ENCODE results near the gene NHS.

The NHS gene

DNA sequence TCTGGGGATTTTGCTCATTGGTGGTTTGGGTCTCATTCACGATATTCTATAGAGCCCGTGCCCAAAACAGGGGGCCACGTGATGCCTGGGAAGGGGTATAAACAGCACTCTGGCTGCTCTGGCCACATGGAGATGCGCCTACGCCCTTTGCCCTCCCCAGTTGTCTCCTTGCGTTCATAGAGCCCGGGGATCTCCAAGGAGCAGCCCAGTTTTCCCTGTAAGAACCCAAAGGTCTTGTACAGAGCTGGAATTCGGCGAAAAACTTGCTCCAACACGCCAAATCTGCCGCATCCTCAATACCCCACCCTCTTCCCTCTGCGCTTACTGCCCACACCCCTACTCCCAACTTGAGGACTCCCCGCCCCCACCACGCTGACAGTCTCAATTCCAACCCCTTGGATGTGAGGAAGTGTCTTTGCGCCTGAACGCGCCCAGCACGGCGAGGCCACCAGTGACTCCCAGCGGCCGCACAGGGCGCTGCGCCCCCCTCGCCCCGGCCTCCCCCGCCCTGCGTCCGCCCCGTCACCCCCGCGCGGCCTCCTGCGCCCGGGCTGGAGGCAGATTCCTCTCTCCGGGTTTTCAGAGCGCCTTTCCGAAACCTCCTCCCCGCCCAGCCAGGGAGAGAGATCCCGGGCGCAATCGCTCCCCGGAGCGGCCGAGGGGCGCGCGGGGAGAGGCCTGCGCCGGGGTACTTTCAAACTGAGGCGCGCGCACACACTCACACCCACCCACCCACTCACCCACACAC is at the start of gene NHS:
NHS (plus strand) TSS at position 582 of the 748 bp plus-strand sequence. CDS start 558 bp downstream, outside the sequence.
- H3K27ac Mint-ChIP-seq = no peak within 1 kb of the TSS
- no peaks in the 10 kb centered on the region for H3K36me3 Mint-ChIP-seq (ENCODE audit: low read depth)
- no peak within 1 kb of the TSS for H3K4me3 Mint-ChIP-seq
- peaks cover 2% of the 10 kb centered on the region for H3K4me1 Mint-ChIP-seq (ENCODE audit: low read depth)
- H3K9me3 Mint-ChIP-seq = no peaks in the 10 kb centered on the region
- H3K27me3 Mint-ChIP-seq (ENCODE audit: low read depth) = peaks cover 29% of the 10 kb centered on the region

GRCh38 chrX:17328837-17329236 is 46.2 kb upstream of the NHS start:
- no peak overlapping the region for H3K27ac Mint-ChIP-seq
- H3K9me3 Mint-ChIP-seq = no peaks in the 10 kb centered on the region
- no peaks in the 10 kb centered on the region for H3K27me3 Mint-ChIP-seq (ENCODE audit: low read depth)
- H3K36me3 Mint-ChIP-seq (ENCODE audit: low read depth) = no peaks in the 10 kb centered on the region
- no peak overlapping the region for H3K4me3 Mint-ChIP-seq
- H3K4me1 Mint-ChIP-seq (ENCODE audit: low read depth) = no peaks in the 10 kb centered on the region

- H3K36me3 Mint-ChIP-seq (ENCODE audit: low read depth) = no peaks in the 10 kb centered on the region
- H3K27ac Mint-ChIP-seq = no peak overlapping the region
- no peaks in the 10 kb centered on the region for H3K9me3 Mint-ChIP-seq
- H3K4me3 Mint-ChIP-seq = no peak overlapping the region
- H3K27me3 Mint-ChIP-seq (ENCODE audit: low read depth) = no peaks in the 10 kb centered on the region
- H3K4me1 Mint-ChIP-seq (ENCODE audit: low read depth) = no peaks in the 10 kb centered on the region
Measured at GRCh38 chrX:17336377-17336776, 38.6 kb upstream of the NHS start.

DNA sequence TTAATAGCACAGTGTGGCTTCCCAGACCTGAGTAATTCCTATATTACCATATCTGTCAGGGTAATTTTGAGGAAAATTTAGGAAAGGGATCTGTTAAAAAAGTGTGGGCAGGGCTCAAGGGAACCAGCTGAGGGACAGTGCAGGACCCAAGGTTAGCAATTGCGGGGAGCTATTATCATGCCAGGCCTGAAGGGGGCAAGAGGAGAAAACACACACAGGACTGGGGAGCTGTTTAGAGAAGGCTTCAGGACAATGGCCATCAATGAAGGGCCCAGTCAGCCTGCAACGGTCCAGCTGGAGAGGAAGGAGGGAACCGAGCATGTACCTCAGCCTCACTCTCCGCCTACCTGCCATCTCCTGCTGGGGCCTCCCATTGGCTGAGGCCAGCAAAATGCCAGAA is 19.0 kb upstream of the NHS start:
- Mint-ChIP-seq H3K4me1 (ENCODE audit: low read depth) (no peaks in the 10 kb centered on the region), H3K36me3 (ENCODE audit: low read depth) (no peaks in the 10 kb centered on the region), H3K9me3 (no peaks in the 10 kb centered on the region), H3K27ac (no peak overlapping the region), H3K27me3 (ENCODE audit: low read depth) (no peaks in the 10 kb centered on the region), H3K4me3 (no peak overlapping the region)

- Mint-ChIP-seq H3K4me1 (ENCODE audit: low read depth) (no peaks in the 10 kb centered on the region), H3K36me3 (ENCODE audit: low read depth) (no peaks in the 10 kb centered on the region), H3K27me3 (ENCODE audit: low read depth) (no peaks in the 10 kb centered on the region), H3K4me3 (no peak overlapping the region), H3K9me3 (no peaks in the 10 kb centered on the region), H3K27ac (no peak overlapping the region)
Measured at GRCh38 chrX:17359500-17359899, 15.5 kb upstream of the NHS start.

DNA sequence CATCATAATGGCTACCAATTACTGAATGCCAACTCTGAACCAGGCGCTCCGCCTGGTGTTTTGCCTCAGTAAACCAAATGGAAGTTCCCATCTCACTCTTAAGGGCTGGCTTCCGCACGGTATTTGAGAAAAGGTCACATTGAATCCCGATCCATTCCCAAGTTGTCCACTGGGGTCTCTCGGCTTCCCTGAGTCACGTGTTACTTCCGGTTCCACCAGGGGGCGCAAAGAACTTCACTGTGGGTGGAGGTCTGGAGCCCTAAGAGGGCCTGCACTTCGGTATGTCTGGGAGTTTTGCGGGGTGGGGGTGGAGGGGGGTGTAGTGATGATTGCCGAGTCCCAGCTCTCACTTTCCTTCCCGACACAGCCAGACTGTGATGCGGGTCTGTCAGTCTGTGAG is 13.4 kb upstream of the NHS start:
- no peaks in the 10 kb centered on the region for H3K4me1 Mint-ChIP-seq (ENCODE audit: low read depth)
- H3K27me3 Mint-ChIP-seq (ENCODE audit: low read depth) = no peaks in the 10 kb centered on the region
- no peak overlapping the region for H3K4me3 Mint-ChIP-seq
- no peak overlapping the region for H3K27ac Mint-ChIP-seq
- no peaks in the 10 kb centered on the region for H3K36me3 Mint-ChIP-seq (ENCODE audit: low read depth)
- no peaks in the 10 kb centered on the region for H3K9me3 Mint-ChIP-seq

GRCh38 chrX:17368002-17368401 is 7.0 kb upstream of the NHS start:
- Mint-ChIP-seq H3K4me3 (no peak overlapping the region), H3K36me3 (ENCODE audit: low read depth) (no peaks in the 10 kb centered on the region), H3K9me3 (no peaks in the 10 kb centered on the region), H3K27ac (no peak overlapping the region), H3K4me1 (ENCODE audit: low read depth) (no peaks in the 10 kb centered on the region), H3K27me3 (ENCODE audit: low read depth) (peaks cover 3% of the 10 kb centered on the region)

- H3K9me3 Mint-ChIP-seq = no peaks in the 10 kb centered on the region
- H3K27ac Mint-ChIP-seq = no peak overlapping the region
- H3K4me3 Mint-ChIP-seq = no peak overlapping the region
- no peaks in the 10 kb centered on the region for H3K36me3 Mint-ChIP-seq (ENCODE audit: low read depth)
- no peaks in the 10 kb centered on the region for H3K4me1 Mint-ChIP-seq (ENCODE audit: low read depth)
- H3K27me3 Mint-ChIP-seq (ENCODE audit: low read depth) = peaks cover 12% of the 10 kb centered on the region
Measured at GRCh38 chrX:17369309-17369708, 5.7 kb upstream of the NHS start.

- Mint-ChIP-seq H3K36me3 (ENCODE audit: low read depth) (no peaks in the 10 kb centered on the region), H3K9me3 (no peaks in the 10 kb centered on the region), H3K4me1 (ENCODE audit: low read depth) (no peaks in the 10 kb centered on the region), H3K4me3 (no peak overlapping the region), H3K27me3 (ENCODE audit: low read depth) (peaks cover 18% of the 10 kb centered on the region), H3K27ac (no peak overlapping the region)
Measured at GRCh38 chrX:17370191-17370590, 4.8 kb upstream of the NHS start.

DNA sequence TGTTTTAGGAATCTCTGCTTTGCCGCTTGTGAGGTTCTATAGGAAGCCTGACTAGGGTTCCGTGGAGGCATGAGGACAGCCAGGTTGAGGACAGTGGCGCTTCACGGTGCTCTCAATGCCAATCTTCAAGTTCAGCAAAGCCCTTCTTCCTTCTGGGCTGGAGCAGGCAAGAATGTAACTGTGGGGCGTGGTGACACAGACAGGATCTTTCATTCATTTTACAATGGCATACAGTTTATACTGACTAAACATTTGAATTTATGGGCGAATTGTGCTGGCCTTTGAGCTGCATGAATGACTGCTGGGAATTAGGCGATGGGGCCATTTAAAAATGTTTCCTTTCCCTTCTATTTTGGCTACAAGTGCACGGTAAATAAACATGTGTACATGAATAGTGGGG is 2.9 kb upstream of the NHS start:
- H3K27me3 Mint-ChIP-seq (ENCODE audit: low read depth) = peaks cover 18% of the 10 kb centered on the region
- no peaks in the 10 kb centered on the region for H3K9me3 Mint-ChIP-seq
- no peak overlapping the region for H3K27ac Mint-ChIP-seq
- H3K36me3 Mint-ChIP-seq (ENCODE audit: low read depth) = no peaks in the 10 kb centered on the region
- no peak overlapping the region for H3K4me3 Mint-ChIP-seq
- no peaks in the 10 kb centered on the region for H3K4me1 Mint-ChIP-seq (ENCODE audit: low read depth)

- H3K4me1 Mint-ChIP-seq (ENCODE audit: low read depth) = peaks cover 2% of the 10 kb centered on the region
- H3K36me3 Mint-ChIP-seq (ENCODE audit: low read depth) = no peaks in the 10 kb centered on the region
- peaks cover 27% of the 10 kb centered on the region for H3K27me3 Mint-ChIP-seq (ENCODE audit: low read depth)
- no peak overlapping the region for H3K27ac Mint-ChIP-seq
- H3K4me3 Mint-ChIP-seq = no peak overlapping the region
- H3K9me3 Mint-ChIP-seq = no peaks in the 10 kb centered on the region
Measured at GRCh38 chrX:17373337-17373736, 1.7 kb upstream of the NHS start.

DNA sequence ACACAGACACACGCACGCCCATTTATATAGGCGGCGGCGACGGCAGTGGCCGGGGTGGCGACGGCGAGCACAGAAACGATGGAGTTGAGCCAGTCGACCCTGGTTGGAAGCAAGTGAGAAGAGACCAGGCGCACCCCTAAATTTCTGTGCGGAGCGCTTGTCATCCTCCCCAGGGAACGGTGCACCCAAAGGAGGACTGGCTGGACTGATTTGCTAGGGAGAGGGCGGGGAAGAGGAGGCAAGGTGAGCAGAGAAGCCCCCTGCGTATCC is 302 bp downstream of the NHS start:
- Mint-ChIP-seq H3K4me3 (no peak overlapping the region), H3K27me3 (ENCODE audit: low read depth) (peaks cover 29% of the 10 kb centered on the region), H3K27ac (no peak overlapping the region), H3K9me3 (no peaks in the 10 kb centered on the region), H3K4me1 (ENCODE audit: low read depth) (peaks cover 2% of the 10 kb centered on the region), H3K36me3 (ENCODE audit: low read depth) (no peaks in the 10 kb centered on the region)

DNA sequence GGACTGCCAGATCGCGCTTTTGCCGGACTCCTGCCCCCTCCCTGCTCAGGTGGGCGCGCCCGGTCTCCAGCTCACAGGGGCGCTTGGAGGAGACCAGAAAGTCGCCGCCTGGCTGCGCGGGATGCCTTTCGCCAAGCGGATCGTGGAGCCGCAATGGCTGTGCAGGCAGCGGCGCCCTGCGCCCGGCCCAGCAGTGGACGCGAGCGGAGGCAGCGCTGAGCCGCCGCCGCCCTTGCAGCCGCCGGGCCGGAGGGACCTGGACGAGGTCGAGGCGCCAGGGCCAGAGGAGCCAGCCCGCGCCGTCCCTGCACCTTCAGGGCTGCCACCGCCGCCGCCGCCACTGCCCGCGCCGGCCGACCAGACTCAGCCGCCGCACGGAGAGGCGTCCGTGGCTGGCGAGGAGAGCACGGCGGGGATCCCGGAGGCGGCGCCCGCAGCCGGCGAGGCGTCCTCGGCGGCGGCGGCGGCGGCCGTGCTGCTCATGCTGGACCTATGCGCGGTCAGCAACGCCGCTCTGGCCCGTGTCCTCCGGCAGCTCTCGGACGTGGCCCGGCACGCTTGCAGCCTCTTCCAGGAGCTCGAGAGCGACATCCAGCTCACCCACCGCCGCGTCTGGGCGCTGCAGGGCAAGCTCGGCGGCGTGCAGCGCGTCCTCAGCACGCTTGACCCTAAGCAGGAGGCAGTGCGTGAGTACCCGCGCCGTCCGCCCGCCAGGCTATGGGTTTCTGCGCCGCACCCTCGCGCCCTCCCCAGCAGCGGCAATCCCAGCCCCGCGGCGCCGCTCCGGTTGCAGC is 834 bp downstream of the NHS start:
- Mint-ChIP-seq H3K36me3 (ENCODE audit: low read depth) (no peaks in the 10 kb centered on the region), H3K27me3 (ENCODE audit: low read depth) (peaks cover 33% of the 10 kb centered on the region), H3K4me3 (no peak overlapping the region), H3K4me1 (ENCODE audit: low read depth) (peaks cover 2% of the 10 kb centered on the region), H3K9me3 (no peaks in the 10 kb centered on the region), H3K27ac (no peak overlapping the region)

- no peak overlapping the region for H3K27ac Mint-ChIP-seq
- H3K9me3 Mint-ChIP-seq = no peaks in the 10 kb centered on the region
- peaks cover 34% of the 10 kb centered on the region for H3K27me3 Mint-ChIP-seq (ENCODE audit: low read depth)
- peaks cover 2% of the 10 kb centered on the region for H3K4me1 Mint-ChIP-seq (ENCODE audit: low read depth)
- H3K36me3 Mint-ChIP-seq (ENCODE audit: low read depth) = no peaks in the 10 kb centered on the region
- H3K4me3 Mint-ChIP-seq = no peak overlapping the region
Measured at GRCh38 chrX:17376431-17377077, 1.6 kb downstream of the NHS start.

GRCh38 chrX:17377091-17377717 is 2.2 kb downstream of the NHS start:
- Mint-ChIP-seq H3K9me3 (peaks cover 4% of the 10 kb centered on the region), H3K36me3 (ENCODE audit: low read depth) (no peaks in the 10 kb centered on the region), H3K4me3 (no peak overlapping the region), H3K4me1 (ENCODE audit: low read depth) (peaks cover 2% of the 10 kb centered on the region), H3K27me3 (ENCODE audit: low read depth) (peaks cover 34% of the 10 kb centered on the region), H3K27ac (no peak overlapping the region)

All from T-helper 1 cell treated with Interleukin-12 subunit alpha and Interleukin-12 subunit beta and Interleukin-4 antibody, amounts not matched to agents 30 μg/mL and 1 μg/mL, for 36 hours (primary cell).